Activated CD4-positive, CD25-positive, alpha-beta regulatory T cell treated with anti-CD3 and anti-CD28 coated beads, Interleukin-2, amount 50 U/mL, for 72 hours (primary cell): Measurements from ENCODE around the gene EPB41L2.
"Not testable (repeated sequence)": the region's sequence is repeated elsewhere in the genome, so short reads cannot be mapped to it uniquely, and the experiment has no call there.

Experiments
- DNase-seq: peaks from one replicate; pipeline ENCODE4 v3.0.0; 2021

Gene EPB41L2

DNA sequence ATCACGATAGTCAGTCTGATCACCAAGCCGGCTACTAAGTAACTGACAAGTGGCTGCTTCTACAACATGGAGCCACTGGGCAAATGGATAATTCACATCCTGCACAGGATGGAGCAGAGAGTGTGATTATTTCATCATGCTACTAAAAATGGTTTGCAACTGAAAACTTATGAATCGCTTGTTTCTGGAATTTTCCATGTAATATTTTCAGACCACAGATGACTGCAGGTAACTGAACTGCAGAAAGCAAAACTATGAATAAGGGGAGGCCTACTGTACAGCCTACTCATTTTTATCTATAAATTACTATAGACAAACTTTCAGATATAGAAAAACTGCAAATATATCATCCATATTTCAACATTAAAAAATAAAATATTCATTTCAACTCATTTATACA is 91.5 kb downstream of the EPB41L2 start:
- no peak for DNase-seq

- DNase-seq, result no peak
Measured at GRCh38 chr6:130970839-130971410, 92.1 kb downstream of the EPB41L2 start.

DNA sequence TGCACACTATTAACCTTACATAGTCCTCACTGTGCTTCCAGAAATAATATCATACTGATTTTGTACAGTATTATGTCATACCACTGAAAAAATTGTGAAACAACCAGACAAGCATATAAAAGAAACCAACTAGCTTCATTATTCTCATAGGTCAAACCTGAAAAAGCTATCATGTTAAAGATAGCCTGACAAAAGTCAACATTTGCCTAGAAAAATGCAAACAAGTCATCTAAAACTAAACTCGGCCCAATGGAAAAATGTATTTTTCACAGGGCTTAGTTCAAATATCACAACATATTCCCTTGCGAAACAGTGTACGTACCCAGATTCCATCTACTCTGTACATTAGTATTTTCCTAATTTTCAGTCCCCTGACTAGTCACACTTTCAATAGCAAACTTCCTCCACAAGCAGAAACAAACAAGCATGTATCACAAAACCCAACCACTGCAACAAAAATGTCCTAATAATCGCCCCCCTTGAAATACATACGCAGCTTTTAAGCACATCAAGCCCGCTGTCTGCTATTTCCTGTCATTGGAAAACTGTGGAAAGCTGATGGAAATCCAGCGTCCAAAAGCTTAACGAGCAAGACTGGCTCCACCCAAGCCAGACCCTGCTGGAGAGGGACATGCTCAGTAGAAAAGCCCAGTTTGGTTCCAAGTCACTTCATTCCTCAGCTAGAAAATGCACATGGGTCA is 93.1 kb downstream of the EPB41L2 start:
- DNase-seq, result no peak

GRCh38 chr6:130969166-130969565 is 93.9 kb downstream of the EPB41L2 start:
- no peak for DNase-seq

DNA sequence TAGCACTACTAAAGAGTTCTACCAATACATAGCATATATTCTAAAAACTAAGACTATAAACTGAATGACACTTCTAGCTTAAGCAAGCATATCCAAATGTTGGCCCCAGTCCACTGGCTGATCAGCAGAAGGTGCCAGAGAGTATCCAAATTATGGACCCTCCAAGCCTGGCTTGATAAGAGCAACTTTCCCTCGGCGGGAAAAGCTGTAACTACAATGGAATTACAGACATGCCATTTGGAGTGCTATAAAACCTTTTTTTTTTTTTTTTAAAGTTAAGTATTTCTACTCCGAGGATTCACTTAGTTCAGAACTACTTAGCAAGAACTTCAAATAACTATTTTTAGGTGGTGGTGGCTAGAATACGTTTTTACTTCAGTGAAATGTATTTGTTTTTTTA is 94.6 kb downstream of the EPB41L2 start:
- no peak for DNase-seq

DNA sequence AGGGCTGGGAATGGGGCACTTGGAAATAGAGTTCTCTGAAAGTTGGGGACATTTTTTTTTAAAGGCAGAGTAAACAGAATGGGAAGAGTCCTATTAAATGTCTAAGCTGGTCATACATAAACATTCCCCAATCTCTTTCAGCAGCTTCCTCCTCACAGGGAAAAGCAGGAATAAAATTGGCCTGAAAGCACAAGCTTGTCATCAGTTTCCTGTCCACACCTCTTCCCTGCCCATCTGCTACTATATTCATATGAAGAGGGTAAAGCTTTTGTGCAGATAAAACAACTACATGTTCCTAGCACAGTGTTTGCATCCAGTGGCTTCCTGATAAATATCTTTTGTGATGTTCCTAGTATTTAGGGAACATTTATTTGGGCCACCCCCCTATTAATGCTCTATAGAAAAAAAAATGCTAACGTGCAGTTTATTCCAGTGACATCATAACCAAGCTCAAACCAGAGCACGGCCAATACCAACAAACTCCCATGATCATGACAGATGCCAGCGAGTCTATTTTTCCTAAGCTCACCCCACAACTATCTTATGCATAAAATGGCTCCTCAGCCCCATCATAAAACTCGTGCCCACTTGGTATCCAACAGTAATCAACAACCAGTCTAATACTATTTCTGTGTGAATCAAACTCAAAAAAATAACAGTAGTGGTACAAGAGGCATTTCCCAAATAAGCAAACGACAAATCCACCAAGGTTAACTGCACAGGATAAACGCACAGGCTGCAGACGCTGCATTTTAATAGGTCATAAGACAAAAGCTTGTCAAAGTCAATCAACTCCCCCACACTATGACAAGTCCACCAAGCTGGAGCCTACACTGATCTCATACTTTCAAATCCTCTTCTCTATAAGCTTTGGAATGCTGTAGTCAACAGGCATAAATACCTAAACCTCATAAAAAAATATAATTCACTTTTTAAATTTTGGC is 95.3 kb downstream of the EPB41L2 start:
- no peak for DNase-seq

DNA sequence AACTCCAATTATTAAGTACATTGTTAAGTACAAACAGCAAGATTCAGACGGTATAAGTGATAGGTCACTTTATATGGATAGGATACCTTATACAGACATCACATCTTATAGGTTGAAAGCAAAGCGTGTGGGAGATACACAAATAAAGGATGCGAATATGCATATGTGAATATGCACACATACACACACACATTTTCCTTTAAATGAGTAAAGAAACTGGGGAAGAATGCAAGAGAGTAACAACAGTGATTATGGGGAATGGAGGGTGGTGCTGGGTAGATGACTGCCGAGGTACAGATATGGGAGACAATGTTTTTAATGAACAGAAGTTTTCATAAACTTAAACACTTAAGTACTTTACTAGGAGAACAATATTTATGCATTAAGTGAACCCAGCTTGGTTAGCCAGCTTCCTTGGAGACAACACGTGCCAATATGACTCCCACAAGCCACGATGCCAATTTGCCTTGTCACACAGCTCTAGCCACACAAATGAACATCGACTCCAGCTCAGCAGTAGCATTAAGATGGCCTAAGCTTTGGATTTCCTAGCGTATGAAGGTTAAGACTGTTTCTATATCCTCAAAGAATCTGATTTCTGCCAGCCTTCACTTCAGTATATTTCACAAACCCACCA is 96.6 kb downstream of the EPB41L2 start:
- no peak for DNase-seq

DNA sequence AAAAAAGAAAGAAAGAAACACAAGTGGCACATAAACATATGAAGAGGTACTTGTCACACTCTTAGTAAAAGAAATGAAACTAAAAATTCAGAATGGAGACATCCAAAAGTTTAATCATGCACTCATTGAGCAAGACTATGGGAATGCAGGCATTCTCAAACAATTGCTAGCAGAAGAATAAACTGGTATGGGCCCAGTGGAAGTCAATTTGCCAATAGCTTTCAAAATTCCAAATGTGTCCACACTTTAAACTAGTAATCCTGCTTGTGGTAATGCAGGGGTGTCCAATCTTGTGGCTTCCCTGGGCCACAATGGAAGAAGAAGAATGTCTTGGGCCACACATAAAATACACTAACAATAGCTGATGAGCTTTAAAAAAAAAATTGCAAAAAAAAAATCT is 97.4 kb downstream of the EPB41L2 start:
- no peak for DNase-seq

GRCh38 chr6:130964808-130965604 is 98.0 kb downstream of the EPB41L2 start:
- no peak for DNase-seq

- DNase-seq, result no peak
Measured at GRCh38 chr6:130964289-130964688, 98.8 kb downstream of the EPB41L2 start.

DNA sequence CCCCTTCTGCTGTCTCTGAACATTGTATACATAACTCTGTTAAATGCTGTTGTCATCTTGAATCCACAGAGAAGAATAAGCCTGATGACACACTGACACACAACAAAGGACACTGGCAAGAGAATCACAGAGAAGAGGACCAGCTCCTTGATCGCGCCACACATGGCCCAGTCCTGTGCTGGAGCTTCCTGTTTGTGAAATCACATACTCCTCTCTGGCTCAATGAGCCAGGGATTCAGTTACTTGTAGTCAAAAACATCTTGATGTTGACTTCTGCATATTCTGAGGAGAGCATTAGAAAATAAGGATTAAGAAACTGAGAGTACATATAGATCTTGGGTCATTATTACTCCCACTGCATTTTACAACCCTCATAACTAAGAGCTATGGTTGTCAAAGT is 100.1 kb downstream of the EPB41L2 start:
- no peak for DNase-seq

GRCh38 chr6:130961148-130961547 is 101.9 kb downstream of the EPB41L2 start:
- no peak for DNase-seq

DNA sequence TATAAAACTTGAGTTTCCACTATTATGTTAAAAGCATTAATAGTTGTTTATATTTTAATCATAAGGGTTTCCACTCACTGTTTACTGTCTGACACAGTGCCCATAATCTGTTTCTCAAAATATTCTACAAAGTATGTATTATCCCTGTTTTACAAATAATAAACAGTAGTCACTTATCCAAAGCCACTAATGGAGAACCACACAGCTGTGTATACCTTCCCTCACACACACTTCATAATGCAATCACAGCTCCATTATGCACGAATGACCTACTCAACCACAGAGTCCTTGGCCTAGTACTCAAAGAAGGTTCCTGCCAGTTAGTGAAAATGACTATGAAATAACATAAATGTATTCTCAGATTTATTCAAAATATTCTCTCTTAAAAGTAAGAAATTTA is 103.1 kb downstream of the EPB41L2 start:
- no peak for DNase-seq

DNA sequence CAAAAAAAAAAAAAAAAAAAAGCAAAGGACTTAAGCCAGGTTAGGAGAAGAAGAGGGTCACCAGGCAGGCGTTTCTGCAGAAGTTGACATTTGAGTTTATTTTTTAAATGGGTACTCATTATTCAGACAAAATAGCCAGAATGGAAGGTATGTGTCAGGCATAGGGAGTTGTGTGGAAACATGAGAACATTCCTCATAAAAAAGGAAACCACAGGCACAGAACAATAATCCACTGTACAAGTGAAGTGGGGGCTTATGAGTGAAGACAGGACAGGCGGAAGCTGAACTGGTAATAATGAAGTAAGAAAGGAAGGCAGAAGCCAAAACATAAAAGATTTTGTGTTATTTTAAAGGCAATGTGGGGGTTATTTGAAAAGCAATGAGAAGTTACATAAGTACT is 104.6 kb downstream of the EPB41L2 start:
- no peak for DNase-seq

DNA sequence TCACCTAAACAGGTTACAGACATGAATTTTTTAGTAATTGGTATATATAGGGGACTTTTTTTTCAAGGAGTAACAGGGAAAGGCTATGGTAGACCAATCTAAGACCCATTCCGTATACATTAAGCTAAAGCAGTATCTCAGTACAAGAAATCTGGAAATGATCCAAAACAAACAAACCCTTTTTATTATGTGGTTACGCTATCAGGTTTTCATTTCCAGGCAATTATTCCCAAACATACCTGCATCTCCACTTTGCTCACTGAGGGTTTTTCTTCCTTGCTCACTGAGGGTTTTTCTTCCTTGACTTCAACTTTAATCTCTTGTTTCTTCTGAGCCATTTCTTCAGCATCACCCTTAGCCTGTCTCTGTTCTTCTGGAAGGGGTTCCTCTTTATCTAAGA is 107.3 kb downstream of the EPB41L2 start:
- no peak for DNase-seq

DNA sequence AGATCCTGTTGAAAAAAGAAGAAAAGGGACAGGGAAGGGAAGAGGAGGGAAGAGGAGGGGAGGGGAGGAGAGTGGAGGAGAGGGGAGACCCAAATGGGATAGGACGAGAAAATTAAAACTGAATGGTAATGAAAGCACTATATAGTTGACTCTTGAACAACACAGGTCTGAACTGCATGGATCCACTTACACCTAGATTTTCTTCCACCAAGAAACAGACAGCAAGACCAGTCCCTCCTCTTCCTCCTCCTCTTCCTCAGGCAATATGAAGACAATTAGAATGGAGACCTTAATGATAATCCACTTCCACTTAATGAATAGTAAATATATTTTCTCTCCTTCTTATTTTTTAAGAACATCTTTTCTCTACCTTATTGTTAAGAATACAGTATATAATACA is 113.5 kb downstream of the EPB41L2 start:
- DNase-seq, result no peak

- DNase-seq, result no peak
Measured at GRCh38 chr6:130947464-130947863, 115.6 kb downstream of the EPB41L2 start.

- DNase-seq, result no peak
Measured at GRCh38 chr6:130946076-130946475, 117.0 kb downstream of the EPB41L2 start.

DNA sequence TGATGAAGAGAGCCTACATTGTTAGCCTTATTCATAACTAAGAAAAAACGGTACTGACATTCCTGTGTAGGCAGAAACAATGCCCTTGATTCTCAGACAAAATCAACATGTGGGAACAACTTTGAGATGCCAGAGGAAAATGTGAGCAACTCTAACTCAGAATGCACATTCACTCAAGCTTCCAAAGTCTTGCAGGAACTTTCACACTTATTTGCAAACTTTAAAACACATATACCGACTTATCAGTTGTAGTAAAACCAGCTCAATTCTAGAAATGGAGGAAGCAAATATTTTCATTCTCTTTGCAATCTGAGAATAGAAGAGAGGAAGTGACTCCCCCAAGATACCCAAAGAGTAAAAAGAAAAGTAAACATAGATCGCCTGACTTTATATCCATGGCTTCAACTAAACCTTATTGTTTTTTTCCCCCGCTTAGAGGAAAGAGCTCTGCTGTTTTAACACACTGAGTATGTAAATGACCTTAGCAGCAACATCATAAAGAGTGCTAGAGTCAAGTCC is 117.6 kb downstream of the EPB41L2 start:
- DNase-seq, result no peak

DNA sequence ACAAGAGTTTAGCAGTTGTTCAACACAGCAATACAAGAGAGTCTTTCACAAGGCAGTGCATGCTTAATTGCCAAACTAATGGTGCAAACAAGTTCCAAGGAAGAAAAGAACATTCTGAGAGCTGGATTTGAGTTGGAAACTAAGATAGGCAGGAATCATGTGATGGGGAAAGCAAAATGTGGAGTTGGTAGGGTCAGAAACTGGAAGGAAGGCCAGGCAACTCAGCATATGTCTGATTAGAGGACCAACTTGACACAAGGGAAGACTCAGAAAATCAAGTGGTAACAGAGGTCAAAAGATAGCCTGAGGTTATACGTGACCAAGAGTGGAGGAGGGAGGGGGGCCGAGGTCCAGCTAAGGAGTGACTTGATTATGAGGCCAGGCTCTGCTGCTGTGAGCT is 118.6 kb downstream of the EPB41L2 start:
- no peak for DNase-seq

DNA sequence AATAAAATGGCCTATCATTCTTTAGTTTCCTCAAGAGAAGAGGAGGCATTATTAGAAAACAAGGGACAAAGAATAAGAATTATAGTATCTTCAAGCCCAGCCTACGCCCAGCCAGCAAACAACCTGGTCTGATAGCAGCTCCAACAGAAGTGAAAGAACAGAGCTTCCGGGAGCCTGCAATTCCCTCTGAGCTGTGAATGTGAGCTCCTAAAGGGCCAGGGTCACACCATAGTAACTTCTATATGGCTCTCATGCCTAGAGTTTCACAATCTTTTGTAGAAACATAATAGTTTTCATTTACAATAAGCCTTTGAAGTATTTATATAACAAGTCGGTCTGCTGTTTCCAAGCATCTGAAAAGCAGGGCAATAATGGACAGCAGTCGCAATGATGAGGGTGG is 119.3 kb downstream of the EPB41L2 start:
- DNase-seq, result no peak

DNA sequence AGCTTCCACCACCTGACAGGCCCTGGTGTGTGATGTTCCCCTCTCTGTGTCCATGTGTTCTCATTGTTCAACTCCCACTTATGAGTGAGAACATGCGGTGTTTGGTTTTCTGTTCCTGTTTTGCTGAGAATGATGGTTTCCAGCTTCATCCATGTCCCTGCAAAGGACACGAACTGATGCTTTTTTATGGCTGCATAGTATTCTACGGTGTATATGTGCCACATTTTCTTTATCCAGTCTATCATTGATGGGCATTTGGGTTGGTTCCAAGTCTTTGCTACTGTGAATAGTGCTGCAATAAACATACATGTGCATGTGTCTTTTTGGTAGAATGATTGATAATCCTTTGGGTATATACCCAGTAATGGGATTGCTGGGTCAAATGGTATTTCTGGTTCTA is 120.3 kb downstream of the EPB41L2 start:
- not testable (repeated sequence) for DNase-seq
